ENCODE measurements around the gene SUGCT. TPM values are rescaled to one million over a fixed set of nuclear protein-coding genes. Genes with fewer than 3 reads are reported as not detected.

Gene SUGCT
- total RNA-seq, 1 experiment from 2014 or later = 1.3 TPM

DNA sequence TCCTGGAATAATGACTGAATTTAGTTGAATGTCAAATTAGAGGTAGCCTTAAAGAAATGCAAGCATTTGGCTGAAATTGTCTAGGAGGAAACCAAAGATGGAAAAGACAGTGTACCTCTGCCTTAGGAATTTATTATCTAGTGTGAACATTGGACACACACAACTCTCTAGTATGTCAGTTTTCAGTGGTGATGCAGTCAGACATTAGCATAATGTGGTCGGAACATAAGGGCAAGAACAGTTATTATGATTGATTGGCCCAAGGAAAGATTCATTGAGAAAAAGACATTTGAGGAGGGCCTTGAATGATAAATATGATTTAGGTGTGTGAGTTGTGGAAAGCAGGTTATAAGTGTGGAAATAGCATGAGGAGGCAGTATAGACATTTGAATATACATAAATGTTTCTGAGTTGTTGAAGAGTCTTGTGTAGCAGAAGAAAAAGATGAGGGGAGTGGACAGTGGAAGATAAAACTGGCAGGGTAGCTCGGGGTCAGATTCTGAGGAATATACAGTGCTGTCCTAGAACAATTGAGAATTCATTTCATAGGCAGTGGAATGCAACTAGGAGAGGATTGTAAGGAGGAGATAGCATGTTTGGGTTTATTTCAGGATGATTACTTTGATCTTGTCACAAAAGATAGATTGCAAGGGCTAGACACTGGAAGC lies 414.7 kb downstream of the SUGCT start:
- DNase-seq (ENCODE audit: extremely low read depth, low read depth) = no peak

DNA sequence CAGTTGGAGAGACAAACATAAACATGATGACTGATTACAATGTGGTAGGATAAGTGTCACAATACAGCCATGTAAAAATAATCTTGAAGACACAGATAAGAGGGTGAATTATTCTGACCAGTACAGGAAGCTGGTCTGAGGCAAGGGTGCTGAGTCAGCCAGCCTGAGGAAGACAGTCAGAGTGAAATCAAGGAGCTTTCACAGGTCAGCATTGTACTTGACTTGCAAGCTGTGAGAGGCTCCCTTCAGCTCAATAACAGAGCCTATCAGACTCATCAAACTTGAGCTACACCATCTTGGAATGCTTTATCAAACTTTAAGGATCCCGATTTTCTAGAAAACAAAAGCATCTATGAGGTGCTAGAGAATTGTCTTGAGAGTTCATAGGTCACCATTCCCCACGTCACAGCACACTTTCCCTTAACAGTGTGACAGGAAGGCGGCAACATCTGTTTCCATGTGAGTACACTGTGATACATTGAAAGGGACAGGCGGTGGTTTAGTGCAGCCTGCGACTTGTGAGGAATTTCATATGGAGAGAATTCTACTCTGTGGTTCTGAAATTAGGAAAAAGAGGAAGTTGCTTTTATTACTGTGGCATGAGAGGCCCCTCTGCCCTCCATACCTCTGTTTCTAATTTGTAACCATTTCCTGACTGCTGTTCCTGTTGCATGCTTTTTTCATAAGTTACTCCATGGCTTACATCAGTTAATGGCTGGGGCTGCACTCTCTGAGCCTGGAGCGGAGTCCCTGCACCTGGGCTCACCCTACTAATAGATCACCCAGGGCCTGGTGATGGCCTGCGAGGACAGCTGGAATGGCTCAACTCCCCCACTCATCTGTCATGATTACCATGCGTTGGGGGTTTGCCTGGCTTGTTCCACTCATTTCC lies 417.1 kb downstream of the SUGCT start:
- DNase-seq (ENCODE audit: extremely low read depth, low read depth) = no peak

GRCh38 chr7:40560672-40561071 lies 425.9 kb downstream of the SUGCT start:
- DNase-seq (ENCODE audit: extremely low read depth, low read depth) = no peak

DNA sequence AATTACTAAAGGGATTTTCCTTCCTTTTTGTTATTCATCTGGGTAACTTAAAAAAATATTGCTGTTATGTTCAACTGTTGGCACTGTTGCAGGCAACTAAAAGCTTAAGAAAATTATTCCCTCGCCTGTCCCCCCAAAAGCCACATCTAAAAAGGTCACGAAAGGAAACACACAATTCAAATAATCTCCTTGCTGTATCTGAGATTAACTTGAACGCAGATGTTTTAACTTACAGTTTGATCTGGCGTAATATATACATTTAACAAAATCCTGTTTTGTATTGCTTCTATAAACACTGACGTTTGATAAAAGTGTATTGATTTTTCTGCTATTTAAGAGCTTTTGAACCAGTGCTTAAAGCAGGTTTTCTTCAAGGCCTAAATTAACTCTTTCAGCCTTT lies 432.1 kb downstream of the SUGCT start:
- DNase-seq (ENCODE audit: extremely low read depth, low read depth) = no peak

- DNase-seq (ENCODE audit: extremely low read depth, low read depth) = no peak
Measured at GRCh38 chr7:40569326-40569725, 434.5 kb downstream of the SUGCT start.

DNA sequence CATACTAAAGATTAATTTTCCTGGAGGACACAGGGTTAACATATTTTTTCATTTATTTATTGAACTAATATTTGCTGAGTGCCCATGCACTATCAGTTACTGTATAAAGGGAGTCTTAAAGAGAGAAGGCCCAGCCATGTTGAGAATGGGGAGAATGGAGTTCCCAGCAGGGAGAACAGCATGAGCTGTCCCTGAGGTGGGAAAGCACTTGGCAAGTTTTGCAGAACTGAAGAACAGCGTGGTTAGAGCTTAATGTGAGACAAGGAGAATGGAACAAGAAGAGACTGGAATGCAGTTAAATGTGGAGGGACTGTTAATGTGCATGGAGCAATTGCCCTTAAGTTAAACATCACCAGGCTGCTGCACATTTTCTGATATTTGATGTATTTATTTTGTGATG lies 435.4 kb downstream of the SUGCT start:
- DNase-seq (ENCODE audit: extremely low read depth, low read depth) = no peak

DNA sequence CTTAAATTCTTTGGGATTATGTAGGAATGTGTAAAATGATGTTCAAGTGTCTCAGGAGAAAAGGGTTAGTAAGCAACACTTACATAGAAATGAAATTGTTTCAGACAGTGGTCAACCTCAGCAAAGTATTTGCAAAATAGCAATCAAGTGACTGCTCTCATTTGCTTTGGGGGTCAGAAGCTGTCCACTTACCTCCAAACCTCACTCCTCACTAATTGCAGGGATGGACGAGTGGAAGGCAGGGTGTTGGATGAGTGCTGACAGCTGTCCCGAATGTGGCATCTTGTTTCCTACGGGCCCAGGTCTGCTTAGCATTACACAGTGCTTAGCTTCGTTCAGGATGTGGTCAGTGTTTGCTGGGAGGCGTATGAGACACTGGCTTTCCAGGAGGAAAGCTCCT lies 437.0 kb downstream of the SUGCT start:
- DNase-seq (ENCODE audit: extremely low read depth, low read depth) = no peak

- DNase-seq (ENCODE audit: extremely low read depth, low read depth) = no peak
Measured at GRCh38 chr7:40572810-40573465, 438.1 kb downstream of the SUGCT start.

GRCh38 chr7:40579401-40579800 lies 444.6 kb downstream of the SUGCT start:
- no peak for DNase-seq (ENCODE audit: extremely low read depth, low read depth)

GRCh38 chr7:40580776-40581175 lies 446.0 kb downstream of the SUGCT start:
- no peak for DNase-seq (ENCODE audit: extremely low read depth, low read depth)

DNA sequence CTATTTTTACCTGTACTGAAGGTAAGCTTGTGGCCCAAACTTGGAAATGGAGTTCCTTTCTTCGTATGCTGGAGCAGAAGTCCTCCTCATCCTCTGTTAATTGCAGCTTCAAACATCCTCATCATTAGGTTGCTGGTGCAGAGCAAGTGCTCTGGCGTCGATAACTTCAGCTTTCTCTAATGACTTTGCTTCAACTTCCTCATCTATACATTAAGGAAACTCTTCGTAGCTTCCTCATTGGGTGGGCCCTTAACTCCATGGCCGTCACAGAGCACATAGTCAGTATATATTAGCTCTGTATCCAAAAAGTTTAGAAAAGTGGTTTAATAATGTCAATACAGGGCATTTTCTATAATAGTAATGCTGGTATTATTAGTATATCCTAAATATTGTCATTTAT lies 447.7 kb downstream of the SUGCT start:
- no peak for DNase-seq (ENCODE audit: extremely low read depth, low read depth)

- DNase-seq (ENCODE audit: extremely low read depth, low read depth) = no peak
Measured at GRCh38 chr7:40583667-40584444, 449.1 kb downstream of the SUGCT start.

DNA sequence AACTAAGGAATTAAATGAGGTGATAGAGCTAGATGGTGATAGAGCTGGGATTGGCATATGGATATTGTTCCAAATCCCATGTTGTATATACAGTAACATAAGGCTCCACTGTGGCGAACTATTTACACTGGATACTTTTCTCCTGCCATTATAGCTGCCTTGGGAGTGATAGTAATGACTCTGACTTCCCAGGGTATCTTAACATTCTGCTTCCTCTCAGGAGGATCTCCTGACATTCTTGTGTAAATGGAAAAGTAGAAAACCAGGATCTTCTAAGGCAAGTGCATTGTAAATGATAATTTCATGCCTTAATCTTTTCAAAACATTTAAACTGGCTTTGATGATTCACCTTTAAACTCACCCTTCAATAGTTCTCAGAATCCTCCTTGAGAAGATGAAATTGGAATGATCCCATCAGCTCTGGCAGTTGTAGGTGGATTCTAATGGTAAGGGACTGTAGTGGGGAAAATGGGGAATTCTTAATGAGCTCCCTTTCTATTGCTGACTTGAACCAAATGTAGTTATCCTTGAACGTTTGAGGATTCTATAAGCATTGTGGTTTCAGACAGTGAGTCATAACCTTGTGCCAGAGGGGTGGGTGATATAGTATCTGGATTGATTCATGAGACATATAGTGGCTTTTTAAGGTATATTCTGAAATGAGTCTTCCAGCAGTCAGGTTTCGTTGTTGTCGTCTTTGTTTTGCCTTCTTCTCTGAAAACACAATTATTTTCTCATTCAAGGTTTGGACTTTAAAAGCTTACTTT lies 450.0 kb downstream of the SUGCT start:
- DNase-seq (ENCODE audit: extremely low read depth, low read depth) = no peak

DNA sequence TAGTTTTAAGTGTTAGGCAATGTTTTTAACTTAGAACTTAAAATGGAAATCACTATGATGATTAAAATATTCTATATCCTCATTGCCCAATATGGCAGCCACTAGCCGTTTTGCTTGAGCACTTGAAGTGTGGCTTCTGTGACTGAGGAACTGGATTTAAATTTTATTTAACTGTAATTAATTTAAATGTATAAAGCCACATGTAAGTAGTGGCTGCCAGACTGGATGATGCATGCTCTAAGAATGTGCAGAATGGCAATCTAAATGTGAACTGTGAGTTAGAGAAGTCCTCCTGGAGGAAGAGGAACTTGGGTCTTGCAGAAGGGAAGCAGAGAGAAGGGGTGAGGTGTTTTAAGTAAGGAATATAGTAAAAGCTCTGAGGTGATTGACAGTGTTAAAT lies 451.4 kb downstream of the SUGCT start:
- no peak for DNase-seq (ENCODE audit: extremely low read depth, low read depth)

DNA sequence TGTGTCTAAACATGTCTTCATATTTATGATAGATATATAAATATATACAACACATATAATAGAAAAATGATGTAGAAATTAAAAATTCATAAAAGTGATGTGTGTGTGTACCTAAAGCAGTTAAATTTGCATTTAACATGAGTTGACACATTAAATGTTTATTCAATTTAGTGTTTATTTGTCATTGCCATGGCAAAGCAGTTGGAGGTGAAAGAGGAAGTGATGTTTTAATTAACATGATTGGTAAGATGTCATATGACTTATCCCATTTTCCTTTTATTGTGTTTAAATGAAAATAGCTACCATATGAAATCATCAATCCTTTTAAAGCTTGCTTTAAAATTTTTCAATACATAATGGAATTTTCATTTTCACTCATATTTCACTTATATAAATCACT lies 452.6 kb downstream of the SUGCT start:
- DNase-seq (ENCODE audit: extremely low read depth, low read depth) = no peak

DNA sequence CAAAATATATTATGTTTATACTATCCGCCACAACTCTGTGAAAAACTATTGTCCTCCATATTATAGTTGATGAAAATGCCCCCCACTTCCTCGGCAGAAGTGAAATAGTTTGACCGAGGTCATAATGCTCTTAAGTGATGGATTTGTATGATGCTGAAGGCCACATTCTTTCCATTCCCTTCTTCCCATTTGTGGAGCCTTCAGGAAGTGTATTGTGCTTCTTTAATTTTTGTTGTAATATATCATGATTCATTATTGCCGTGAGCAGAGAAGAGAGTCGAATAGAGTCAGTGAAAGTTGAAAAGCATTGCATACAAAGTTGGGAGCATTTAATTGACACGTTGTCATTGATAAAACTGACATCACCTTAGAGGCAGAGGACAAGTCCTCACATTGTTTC lies 460.3 kb downstream of the SUGCT start:
- DNase-seq (ENCODE audit: extremely low read depth, low read depth) = no peak

DNA sequence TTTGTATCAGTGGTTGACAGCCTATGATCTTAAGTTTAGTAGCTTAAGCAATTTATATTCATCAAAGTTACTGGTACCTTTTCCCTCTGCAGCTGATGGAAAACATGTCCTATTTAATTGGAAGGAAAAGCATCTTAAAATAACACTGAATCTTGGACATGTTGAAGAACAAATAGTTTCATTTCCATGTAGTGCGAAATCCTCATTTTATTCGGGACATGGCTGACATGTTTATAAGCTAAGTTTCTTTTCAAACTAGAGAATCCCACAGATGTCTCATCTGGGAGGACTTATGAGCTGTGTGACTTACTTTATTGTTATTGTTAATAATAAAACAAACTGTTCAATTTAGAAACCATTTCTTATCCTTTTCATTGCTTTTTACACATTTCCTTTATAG lies 461.0 kb downstream of the SUGCT start:
- no peak for DNase-seq (ENCODE audit: extremely low read depth, low read depth)

- no peak for DNase-seq (ENCODE audit: extremely low read depth, low read depth)
Measured at GRCh38 chr7:40597517-40597916, 462.7 kb downstream of the SUGCT start.

DNA sequence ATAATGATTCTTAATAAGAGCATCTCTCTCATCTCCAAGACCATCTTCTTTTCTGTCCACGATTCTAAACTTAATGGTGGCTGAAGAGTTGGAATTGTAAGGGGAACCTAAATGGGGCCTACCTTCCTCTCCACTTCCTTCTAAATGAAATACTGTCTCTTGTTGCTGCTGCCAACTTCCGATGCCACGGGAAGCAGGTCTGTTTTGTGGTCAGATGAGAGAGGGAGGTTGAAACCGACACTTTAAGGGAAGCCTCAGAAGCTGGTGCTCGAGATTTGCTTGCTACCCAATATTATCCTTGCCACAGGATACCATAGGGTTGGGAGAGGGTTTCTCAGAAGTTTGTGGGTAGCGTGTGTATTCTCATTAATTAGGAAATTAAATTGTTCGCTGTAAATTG lies 464.1 kb downstream of the SUGCT start:
- no peak for DNase-seq (ENCODE audit: extremely low read depth, low read depth)

DNA sequence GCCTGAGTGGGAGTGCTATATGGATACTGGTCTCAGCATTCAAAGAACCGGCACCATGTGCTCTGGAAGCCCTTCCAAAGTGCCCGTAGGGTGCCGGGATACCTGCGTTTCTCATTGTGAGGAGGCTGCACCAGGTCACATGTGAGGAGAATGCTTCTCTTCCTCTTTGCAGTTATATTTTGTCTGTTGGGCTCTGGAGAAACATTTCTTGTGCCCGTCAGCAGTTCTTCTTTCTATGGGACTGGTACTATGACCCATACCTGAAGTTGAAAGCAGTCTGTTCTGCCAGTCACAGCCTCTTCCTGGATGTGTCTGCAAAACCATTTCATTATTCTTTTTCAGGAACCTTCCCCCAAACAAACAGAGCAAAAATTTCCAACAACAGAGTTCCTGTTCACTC lies 465.0 kb downstream of the SUGCT start:
- no peak for DNase-seq (ENCODE audit: extremely low read depth, low read depth)
